Lung (tissue), 12 donors: Measurements from ENCODE around the gene TTC3. TPM values are rescaled to one million over a fixed set of nuclear protein-coding genes. Genes with fewer than 3 reads are reported as not detected.

Experiments used
- ATAC-seq: fragments of 200-7000 bp; cut with Tn5 transposase; one replicate; pipeline ENCODE4 v1.9.1; 2020; ENCODE audit warnings: moderate number of reproducible peaks; ENCODE audit not compliant: insufficient read depth, low FRiP score
- DNase-seq, 3 donors: peaks; one replicate each; pipeline ENCODE4 v3.0.0-alpha.2; 2013 to 2017
- H3K27ac ChIP-seq, 2 donors: one replicate each; pipeline ENCODE4 v1.5.1; 2013; ENCODE audit warnings: mild to moderate bottlenecking in 2 of 2, moderate library complexity in 2 of 2, control low read depth in 1 of 2, inconsistent platforms in 1 of 2, low read depth in 1 of 2, low read length in 1 of 2
- H3K27me3 ChIP-seq, 3 donors: one replicate each; pipeline ENCODE4 v1.5.1; 2013; ENCODE audit warnings: low read length in 2 of 3; ENCODE audit not compliant: control insufficient read depth in 3 of 3, insufficient read depth in 3 of 3
- H3K36me3 ChIP-seq, 4 donors: one replicate each; pipeline ENCODE4 v1.5.1; 2013; ENCODE audit warnings: low read length in 4 of 4, mild to moderate bottlenecking in 1 of 4, moderate library complexity in 1 of 4; ENCODE audit not compliant: control insufficient read depth in 4 of 4, insufficient read depth in 4 of 4
- H3K4me1 ChIP-seq, 5 donors: one replicate each; pipeline ENCODE4 v1.5.1; 2013; ENCODE audit warnings: low read length in 5 of 5, mild to moderate bottlenecking in 2 of 5, moderate library complexity in 1 of 5; ENCODE audit not compliant: control insufficient read depth in 5 of 5, insufficient read depth in 5 of 5
- H3K4me3 ChIP-seq: one replicate; pipeline ENCODE4 v1.5.1; 2013; ENCODE audit warnings: mild to moderate bottlenecking, control low read depth, moderate library complexity
- H3K9ac ChIP-seq, 2 donors: one replicate each; pipeline ENCODE4 v1.5.1; 2013; ENCODE audit warnings: low read length in 2 of 2, control low read depth in 1 of 2; ENCODE audit not compliant: insufficient read depth in 1 of 2
- H3K9me3 ChIP-seq, 4 donors: one replicate each; pipeline ENCODE4 v1.5.1; 2013; ENCODE audit warnings: low read length in 3 of 4, mild to moderate bottlenecking in 1 of 4, moderate library complexity in 1 of 4; ENCODE audit not compliant: control insufficient read depth in 4 of 4, insufficient read depth in 3 of 4
- whole genome bisulfite sequencing, 2 donors: extraction: QIAGEN DNeasy Blood & Tissue Kit; methylation state at CpG; one replicate each; pipeline ENCODE4 v1.1.7; 2013; 5-methylcytosine and 5-hydroxymethylcytosine counted together
- polyA plus RNA-seq, 2 donors: library from polyadenylated mRNA; stranded (reverse); fragments of 200-250 nt; gene quantifications; one replicate each; pipeline ENCODE4 v1.2.1, GENCODE V29; 2013
- total RNA-seq, 2 donors: library from RNA; depleted of rRNA in 1 of 2; stranded (reverse); fragments of >200 nt in 1 of 2; gene quantifications; one replicate each; pipeline ENCODE4 v1.2.1, GENCODE V29; 2014 to 2021
- TF ChIP-seq, protein P1 (sequence below): IDR thresholded peaks from 2 replicates; pipeline ENCODE4 v1.5.1; 2012; ENCODE audit warnings: mild to moderate bottlenecking; ENCODE audit errors: control extremely low read depth, extremely low read depth
- donor health status: control.
- donor health status: control.
- donor health status: Bipolar disorder and iron deficiency.
- donor health status: healthy.
- donor health status: DM: yes; HTN: yes; CAD: no.

Gene TTC3
- total and polyA plus RNA-seq, 4 donors: 19.0 to 310 (median 50.9) TPM

DNA sequence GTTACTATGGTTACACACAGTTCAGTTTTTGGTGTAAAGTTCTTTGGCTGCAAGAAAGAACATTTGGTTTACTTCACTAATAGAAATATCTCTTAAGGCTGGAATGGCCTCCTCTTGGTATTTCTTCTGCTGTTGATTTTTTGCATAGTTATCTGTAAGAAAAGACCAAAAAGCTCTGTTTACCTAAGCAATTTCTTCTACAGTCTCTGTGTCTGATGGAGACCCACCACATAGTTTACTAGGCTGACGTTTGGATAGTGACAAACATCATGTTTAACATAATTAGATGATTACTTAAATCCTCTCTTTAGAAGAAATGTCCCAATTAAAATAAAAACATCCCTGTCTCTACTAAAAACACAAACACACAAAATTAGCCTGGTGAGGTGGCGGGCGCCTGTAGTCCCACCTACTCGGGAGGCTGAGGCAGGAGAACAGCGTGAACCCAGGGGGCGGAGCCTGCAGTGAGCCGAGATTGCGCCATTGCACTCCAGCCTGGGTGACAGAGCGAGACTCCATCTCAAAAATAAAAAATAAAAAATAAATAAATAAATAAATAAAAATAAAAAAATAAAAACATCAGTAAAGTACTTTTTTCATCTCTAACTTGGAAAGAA, 7.4 kb upstream of the TTC3 start:
- Histone ChIP-seq H3K4me3 (no peak overlapping the region), H3K27ac (no peak overlapping the region), H3K36me3 (peaks cover 0 to 11% (median 8%) of the 10 kb centered on the region in 4 donors), H3K9me3 (no peaks in the 10 kb centered on the region), H3K27me3 (no peaks in the 10 kb centered on the region), H3K4me1 (peaks cover 0 to 2% (median under 1%) of the 10 kb centered on the region in 5 donors), H3K9ac (no peak overlapping the region)
- no peak for DNase-seq
- no peak for ATAC-seq
- 94% methylated on average over 9 of the region's 9 CpGs for WGBS, 2 donors
- TF ChIP-seq, protein P1, sequence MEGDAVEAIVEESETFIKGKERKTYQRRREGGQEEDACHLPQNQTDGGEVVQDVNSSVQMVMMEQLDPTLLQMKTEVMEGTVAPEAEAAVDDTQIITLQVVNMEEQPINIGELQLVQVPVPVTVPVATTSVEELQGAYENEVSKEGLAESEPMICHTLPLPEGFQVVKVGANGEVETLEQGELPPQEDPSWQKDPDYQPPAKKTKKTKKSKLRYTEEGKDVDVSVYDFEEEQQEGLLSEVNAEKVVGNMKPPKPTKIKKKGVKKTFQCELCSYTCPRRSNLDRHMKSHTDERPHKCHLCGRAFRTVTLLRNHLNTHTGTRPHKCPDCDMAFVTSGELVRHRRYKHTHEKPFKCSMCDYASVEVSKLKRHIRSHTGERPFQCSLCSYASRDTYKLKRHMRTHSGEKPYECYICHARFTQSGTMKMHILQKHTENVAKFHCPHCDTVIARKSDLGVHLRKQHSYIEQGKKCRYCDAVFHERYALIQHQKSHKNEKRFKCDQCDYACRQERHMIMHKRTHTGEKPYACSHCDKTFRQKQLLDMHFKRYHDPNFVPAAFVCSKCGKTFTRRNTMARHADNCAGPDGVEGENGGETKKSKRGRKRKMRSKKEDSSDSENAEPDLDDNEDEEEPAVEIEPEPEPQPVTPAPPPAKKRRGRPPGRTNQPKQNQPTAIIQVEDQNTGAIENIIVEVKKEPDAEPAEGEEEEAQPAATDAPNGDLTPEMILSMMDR: no peak

DNA sequence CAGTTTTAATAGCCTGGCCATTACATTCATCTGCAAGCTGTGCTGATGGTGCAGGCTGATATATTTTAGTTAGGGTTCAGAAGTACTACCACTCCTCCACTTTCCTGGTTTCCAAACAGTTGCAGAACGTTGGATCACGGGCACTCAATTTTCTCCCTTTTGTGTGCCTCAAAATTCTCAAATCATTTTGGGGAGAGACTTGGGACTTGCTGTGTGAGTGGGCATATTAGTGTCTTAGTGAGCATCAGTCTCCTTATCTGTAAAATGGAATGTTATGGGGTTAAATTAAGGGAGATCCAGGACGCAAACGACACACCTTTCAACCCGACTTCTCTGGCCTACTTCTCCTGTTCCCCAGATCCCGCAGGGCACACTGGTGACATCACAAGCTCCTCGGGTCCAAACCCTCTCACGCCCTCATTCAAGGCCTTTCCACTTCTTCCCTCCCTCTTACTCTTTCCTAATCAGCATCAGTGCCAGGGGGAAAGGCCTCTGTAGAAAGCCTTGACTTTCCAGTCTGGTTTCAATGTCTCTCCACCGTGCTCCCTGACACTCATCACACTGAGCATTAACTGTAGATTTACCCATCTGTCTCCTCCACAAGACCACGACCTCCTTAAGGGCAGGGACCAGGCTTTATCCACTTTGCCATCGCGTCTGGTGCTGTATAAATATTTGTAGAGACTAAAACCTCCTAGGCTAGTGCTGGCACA, 1.3 kb upstream of the TTC3 start:
- 22 to 40% methylated on average over 12 of the region's 12 CpGs for WGBS, 2 donors
- ATAC-seq: peak; percentile 21
- H3K4me3 ChIP-seq: peak overlapping the region; percentile 70

DNA sequence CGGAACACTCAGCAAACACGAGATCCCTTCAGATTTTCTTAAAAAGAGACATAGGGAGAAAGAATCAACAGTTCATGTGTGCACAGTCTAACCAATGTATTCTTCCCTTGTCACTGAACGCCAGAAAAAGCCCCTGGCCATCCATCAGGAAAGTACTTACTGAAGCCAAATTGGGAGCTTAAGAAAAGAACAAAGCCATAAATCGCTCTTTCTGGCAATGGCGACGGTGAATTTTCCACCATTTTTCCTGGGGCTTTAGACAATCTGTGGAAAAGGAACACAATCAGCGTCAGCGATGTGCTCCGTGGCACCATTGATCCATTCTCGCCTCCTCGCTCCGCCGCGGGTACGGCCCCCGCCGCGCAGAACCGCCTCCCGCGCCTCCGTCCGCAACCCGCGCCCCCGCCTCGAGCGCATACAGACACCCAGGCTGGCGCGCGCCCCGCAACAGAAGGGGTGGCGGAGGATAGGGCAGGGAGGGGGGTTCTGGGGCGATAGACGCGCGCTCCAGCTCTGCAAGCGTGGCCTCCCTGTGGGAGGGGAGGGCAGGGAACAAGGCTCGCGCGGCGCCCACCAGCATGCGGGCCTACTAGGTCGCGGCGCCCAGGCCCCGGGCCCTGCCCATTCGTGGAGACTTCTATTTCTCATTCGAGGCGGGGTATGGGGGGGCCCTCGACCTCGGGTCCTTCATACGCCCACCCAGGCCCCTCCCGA, 623 bp upstream of the TTC3 start:
- TF ChIP-seq, protein P1: no peak
- H3K9ac ChIP-seq: peak overlapping the region; percentile 97 to 100

More for the DNA sequence above, 1.3 kb upstream of the TTC3 start:
- H3K36me3 ChIP-seq: peaks cover 0 to 11% (median 3%) of the 10 kb centered on the region in 4 donors
- peak overlapping the region; percentile 93 to 99 for H3K27ac ChIP-seq
- H3K4me1 ChIP-seq: peaks cover 0 to 22% (median 5%) of the 10 kb centered on the region in 5 donors
- H3K9ac ChIP-seq: peak overlapping the region; percentile 97 to 100
- no peaks in the 10 kb centered on the region for H3K9me3 ChIP-seq
- no peaks in the 10 kb centered on the region for H3K27me3 ChIP-seq
- TF ChIP-seq, protein P1: no peak
- peak; percentile 66 to 84 (median 81) for DNase-seq

More for the DNA sequence above, 623 bp upstream of the TTC3 start:
- Histone ChIP-seq H3K27me3 (no peaks in the 10 kb centered on the region), H3K36me3 (peaks cover 0 to 11% (median 3%) of the 10 kb centered on the region in 4 donors), H3K27ac (peak overlapping the region; percentile 93 to 99), H3K4me1 (peaks cover 0 to 22% (median 5%) of the 10 kb centered on the region in 5 donors), H3K4me3 (peak overlapping the region; percentile 70), H3K9me3 (peaks cover 0 to under 1% (median 0%) of the 10 kb centered on the region in 4 donors)
- 0% methylated on average over 48 to 54 of the region's 54 CpGs for WGBS, 2 donors
- DNase-seq: peak in 2 of 3 donors; percentile 70 to 94
- ATAC-seq: peak; percentile 46
